Fibroblast of skin of left biceps (primary cell): ENCODE results near the gene DNAI2.
"Not testable (repeated sequence)": the region's sequence is repeated elsewhere in the genome, so short reads cannot be mapped to it uniquely, and the experiment has no call there.

Experiments used
- DNase-seq, 2 experiments: peaks; one replicate each; pipeline ENCODE4 v3.0.0-alpha.2; 2013; ENCODE audit warnings: low read depth in 2 of 2

The DNAI2 gene

DNA sequence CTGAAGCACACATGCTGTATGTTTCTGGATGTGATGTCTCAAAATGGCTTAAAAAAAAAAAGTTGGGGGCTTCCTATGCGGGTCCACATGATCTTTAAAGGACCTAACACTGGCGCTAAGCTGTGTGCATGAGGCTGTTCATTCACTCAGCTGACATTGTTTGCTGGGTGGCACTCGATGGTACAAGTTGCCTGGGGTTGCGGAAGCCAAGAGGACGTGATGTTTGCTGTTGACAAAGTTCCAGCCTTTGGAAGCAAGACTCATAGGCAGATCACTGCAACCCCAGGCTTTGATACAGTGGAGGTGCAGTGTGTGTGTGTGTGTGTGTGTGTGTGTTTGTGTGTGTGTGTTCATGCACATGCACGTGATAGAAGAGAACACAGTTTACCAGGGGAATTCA, 29.5 kb upstream of the DNAI2 start:
- DNase-seq, result no peak

DNA sequence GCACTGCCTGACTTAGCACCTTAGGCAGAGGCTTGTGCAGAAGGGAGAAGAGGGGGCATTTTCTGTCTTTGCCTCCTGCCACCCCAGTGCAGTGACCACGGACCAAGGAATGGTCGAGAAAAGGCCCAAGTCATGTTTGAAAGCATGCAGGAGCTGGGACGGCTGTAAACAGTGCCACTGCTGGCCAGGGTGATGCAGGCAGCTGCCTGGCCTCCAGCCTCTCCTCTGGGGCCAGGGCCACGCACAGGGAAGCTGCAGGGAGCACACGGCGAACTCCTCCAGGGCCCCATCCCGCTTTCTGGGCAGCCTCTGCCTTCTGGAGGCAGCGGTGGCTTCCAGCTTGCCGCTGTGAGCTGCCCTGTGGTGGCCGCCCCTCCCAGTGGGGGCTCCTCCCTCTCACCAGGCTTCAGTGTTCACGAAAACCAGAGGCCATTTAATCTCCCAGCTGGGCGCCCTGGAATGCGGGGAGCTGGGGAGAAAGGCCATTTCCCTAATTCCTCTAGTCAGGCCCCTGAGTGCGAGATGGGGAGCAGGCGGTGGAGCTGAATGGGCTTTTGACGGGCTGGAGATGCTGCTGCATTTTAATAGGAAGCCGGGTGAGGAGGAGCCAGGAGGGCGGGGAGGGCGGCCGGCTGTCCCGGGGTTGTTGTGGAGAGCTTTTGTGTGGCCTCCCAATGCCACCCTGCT, 28.7 kb upstream of the DNAI2 start:
- no peak for DNase-seq

DNA sequence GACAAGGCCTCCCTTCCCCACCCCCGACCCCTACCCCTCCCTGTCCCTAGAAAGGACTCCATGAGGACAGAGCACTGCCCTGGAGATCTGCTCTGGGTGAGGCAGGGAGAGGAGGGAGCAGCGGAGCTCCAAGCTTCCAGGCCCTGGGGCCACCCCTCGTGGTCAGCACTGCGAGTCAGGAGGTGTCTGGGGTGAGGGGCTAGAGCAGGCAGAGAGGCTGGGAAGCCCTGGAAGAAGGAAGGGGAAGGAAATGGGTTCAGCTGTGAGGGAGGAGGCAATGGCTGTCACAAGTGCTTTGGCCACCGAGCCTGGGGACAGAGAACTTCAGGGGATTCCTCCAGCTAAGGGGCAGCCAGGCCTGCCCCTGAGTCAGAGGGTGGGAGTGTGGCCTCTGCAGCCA, 28.2 kb upstream of the DNAI2 start:
- no peak for DNase-seq

DNA sequence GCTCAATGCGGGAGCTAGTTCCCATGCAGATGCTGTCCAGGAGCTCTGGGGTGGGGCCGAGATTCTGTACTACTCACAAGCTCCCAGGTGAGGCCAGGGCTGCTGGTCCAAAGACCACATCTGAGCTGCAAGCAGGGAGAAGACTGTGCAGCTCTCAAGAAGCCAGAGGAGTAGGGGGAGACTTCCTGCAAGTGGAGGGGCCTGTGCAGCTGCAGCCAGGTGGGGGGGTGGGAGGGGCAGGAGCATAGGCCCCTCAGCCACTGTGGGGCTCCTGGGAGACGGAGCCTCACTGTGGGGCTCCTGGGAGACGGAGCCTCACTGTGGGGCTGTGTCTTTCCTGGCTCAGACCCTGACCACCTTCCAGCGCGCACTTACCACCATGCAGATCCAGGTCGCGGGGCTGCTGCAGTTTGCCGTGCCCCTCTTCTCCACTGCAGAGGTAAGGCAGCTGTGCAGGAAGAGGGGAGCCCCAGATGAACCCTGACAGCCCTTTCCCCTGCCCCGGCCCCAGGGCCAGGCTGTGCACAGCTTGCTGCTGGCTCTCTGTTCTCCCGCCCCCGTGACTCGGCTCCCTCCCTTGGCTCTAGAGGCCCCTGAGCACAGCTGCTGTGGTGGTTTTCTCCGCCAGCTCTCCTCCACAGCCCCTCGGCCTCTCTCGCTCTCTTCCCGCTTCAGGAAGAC, 24.3 kb upstream of the DNAI2 start:
- no peak for DNase-seq

DNA sequence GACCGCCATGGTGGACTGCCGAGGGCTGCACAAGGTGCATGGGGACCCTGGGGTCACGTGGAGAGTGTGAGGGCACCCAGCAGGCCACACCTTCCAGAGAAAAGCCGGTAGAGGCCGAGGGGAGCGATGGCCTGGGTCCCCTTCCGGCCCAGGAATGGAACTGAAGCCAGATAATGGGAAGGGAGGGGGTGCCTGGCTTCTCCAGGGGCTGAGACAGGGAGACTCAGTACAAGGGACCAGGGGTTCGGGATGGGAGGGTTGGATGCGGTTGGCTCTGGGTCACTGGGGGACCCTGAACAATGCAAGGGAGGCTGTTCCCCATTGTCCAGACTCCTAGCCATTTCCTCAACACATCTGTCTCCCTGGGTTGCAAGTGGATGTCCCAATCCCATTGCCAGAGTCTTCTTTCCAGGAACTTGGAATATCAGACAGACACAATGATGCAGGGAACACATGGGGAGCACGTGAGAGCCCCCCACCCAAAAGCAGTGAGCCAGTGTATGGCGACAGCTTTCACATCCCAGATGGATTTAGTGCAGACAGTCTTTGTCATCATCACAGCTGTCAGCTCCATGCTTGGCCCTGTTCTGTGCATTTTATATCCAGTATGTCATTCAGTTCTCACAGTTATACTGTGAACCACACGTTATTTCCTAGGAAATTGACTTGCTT, 23.6 kb upstream of the DNAI2 start:
- DNase-seq, result no peak

DNA sequence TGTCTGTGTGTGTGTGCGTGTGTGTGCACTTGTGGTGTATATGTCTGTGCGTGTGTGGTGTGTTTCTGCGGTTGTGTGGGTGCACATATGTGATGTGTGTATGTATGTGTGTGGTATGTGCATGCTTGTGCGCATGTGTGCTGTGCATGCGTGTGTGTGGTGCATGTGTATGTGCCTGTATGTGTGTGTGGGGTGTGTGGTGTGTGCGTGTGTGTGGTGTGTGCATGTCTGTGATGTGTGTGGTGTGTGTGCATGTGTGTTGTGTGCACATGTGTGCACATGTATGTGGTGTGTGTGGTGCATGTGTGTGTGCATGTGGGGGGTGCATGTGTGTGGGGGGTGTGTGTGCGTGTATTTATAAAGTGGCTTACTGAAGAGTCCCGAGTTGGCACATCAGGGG, 23.0 kb upstream of the DNAI2 start:
- DNase-seq, result no peak

DNA sequence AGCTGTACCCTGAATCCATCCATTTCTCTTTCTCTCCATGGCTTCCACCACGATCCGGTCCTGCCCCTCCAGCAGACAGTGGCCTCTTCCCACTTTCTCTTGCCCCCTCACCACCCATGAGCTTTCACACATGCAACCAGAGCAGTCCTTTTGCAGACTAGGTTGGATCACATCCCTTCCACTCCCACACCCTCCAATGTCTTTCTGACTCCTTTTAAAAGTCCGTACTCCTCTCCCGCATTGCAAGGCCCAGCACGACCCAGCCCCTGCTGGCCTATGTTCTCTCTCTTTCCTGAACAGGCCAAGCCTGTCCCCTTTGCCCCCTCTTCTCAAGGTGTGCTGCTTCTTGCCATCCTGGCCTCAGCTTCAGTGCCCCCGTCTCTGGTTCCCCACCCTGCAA, 22.5 kb upstream of the DNAI2 start:
- DNase-seq, result no peak

DNA sequence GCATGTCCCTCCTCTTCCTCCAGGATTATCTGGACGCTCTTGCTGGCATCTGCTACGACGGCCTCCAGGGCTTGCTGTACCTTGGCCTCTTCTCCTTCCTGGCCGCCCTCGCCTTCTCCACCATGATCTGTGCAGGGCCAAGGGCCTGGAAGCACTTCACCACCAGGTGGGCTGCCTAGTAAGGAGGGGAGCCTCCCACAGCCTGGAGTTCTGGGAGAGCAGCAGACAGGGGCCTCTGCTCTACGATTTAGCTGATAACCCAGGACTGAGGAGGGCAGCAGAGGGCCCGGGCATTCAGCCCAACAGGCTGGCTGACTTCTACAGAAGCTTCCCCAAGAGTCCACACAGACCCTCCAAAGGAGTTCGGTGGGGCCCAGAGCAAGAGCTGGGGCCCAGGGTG, 21.8 kb upstream of the DNAI2 start:
- DNase-seq, result no peak

DNA sequence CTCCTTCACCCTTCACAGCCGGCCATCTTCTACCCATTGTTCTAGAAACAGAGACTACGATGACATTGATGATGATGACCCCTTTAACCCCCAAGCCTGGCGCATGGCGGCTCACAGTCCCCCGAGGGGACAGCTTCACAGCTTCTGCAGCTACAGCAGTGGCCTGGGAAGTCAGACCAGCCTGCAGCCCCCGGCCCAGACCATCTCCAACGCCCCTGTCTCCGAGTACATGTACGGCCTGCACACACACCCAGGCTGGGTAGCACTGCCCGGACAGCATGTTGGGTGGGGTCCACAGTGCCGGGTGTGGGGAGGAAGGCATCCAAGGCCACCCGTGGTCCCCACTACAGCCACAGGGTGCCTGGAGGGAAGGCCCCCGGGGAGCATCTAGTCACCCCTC, 21.0 kb upstream of the DNAI2 start:
- DNase-seq, result no peak

DNA sequence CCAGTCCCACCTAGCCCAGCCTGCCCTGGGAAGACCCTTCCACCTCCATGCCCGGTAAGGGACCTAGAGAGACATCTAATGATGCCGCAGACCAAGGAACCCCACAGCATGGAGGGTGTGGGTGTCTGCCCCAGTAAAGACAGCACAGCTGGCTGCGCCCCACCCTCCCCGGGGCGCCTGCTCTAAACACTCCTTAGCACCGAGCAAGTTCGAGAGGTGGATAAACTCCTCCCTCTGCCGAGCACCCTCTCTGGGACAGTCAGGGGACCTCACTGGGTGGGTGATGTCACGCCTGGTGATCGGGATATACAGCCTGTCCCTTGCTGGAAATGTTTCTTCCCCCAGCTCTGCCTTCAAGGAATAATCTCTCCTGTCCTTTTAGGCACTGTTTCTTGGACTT, 16.7 kb upstream of the DNAI2 start:
- no peak for DNase-seq

DNA sequence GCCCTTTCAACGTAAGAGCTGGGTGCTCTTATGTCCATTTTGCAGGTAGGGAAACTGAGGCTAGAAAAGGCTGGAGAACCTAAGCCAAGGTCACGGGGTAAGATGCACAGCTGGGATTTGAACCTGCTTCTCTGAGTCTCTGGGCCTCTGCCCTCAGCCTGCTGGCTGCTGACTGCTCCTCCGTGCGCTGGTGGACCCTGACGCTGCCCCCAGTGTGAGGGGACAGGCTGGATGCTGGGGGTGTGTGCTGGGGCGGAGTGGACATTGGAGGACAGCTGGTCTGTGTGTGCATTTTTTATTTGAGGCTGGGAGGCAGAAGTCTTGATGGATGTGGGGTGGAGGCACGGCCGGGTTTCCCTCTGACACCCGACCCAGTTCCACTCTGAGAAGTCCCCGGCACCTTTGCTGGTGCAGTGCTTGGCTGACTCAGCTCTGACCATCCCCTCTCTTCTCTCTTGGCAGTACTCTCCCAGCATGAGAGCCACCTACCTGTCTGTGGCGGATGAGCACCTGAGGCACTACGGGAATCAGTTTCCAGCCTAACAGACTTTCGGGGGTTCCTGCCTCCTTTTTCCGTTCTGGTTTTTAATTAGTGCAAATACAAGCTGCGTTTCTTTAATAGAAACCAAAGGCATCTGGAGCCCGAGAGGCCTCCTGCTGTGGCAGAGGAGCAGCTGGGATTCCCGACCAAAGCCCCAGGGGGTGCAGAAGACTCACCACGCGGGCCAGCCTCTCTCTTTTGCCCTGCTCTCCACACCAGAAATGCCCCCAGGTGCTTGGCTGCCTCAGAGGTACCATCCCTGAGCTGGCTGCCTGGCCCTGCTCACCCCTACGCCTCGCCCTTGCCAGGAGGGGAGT, 14.1 kb upstream of the DNAI2 start:
- no peak for DNase-seq

DNA sequence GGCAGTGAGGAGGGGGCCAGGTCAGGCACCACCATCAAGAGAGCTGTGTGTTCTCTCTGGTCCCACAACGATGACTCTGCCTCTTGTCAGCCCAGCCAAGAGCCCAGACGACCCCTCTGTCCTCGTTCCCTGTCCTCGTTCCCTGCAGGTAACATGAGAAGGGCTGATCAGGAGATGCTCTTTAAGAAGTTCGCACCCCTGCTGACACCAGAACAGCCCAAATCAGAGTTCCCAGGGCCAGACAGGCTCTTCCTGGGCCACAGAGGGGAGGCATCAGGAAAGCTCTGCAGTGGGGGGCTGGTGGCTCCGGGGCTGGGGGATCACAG, 13.5 kb upstream of the DNAI2 start:
- no peak for DNase-seq

DNA sequence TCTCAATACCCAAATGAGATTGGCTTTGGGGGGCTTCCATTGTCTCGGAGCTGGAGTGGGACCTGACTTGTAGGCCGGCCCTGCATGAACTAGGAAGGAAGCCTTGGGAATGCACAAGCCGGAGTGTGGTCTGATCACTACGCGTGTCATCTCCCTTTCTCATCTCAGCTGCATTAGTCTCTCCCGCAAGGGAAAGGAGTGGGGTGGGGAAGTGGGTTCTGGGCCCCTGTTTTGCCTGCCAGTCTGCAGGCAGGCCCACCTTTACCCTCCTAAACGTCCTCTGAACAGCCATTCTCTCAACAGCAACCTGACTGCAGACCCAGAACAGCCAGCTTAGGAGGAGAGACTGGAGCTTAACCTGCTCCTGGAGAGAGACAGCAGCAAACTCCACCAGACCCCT, 11.4 kb upstream of the DNAI2 start:
- DNase-seq, result no peak

DNA sequence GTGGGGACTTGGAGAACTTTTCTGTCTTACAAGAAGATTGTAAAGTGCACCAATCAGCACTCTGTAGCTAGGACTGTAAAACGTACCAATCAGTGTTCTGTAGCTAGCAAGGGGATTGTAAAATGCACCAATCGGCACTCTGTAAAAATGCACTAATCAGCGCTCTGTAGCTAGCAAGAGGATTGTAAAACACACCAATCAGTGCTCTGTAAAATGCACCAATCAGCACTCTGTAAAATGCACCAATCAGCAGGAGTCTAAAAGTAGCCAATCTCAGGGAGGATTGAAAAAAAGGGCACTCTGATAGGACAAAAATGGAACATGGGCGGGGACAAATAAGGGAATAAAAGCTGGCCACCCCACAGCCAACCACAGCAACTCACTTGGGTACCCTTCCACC, 7.0 kb upstream of the DNAI2 start:
- DNase-seq, result not testable (repeated sequence)

DNA sequence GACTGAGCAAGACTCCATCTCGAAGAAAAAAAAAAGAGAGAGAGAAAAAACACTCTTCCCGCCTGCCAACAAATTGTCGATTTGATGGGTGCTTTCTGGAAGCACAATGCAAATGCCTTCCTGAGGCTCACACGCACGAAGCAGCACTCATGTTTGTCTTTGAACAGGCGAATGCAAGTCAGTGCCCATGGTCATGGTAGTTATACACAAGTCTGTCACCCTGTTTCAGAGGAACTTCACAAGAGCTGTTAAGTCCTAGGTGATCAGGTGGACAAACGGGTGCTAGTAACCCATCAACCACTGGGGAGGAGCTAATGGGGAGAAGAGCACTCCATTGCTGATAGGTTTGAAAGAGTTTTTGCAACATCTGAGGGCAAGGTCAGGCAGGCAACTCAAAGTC, 6.5 kb upstream of the DNAI2 start:
- DNase-seq, result no peak

DNA sequence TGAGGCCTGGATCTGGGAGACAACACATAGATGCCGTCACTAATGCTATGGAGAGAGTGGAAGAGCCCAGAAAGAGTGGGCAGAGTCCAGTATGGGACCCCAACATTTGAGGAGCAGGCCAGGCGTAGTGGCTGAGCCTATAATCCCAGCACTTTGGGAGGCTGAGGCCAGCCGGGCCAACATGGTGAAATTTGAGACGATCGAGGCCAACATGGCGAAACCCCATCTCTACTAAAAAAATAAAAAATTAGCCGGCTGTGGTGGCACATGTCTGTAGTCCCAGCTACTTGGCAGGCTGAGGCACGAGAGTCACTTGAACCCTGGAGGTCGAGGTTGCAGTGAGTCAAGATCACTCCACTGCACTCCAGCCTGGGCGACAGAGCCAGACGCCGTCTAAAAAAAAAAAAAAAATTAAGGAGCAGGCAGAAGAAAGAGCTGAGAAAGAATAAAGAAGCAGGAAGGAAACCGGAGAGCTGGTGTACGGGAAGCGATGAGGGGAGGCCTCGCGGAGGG, 6.0 kb upstream of the DNAI2 start:
- DNase-seq, result no peak

DNA sequence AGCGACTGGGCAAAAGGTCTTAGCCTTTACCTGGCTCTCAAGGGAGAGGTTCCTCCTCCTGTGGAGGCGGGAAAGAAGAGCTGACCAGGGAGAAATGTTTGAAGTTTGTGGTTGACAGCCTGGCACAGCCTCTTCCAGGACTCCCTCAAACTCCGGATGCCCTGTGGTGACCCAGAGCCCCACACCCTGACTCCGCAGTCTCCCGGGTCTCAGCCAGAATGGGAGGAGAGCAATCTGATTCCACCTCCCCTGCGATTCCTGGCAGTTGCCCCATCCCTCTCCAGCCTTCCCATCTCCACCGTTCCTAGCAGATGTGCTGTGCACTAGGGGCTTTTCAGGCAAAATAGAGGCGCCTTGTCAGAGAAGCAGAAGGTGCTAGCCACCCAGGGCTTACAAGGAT, 5.5 kb upstream of the DNAI2 start:
- no peak for DNase-seq

DNA sequence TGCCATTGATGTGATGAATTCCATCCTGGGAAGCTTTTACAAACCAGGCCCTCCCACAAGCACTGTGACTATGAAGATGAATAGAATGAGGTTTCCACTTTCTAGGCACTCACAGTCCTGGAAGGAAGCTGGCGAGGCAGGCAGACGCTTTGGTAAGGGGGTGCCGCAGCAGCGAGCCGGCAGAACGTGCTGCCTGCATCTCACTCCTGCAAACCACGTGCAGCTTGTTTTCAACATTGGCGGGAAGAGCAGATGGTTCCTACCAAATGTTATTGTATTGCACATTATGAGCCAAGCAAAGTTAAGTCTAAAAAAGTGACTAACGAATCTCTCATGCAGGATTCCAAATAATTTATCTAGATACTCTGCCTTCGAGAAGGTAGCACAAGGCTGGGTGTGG, 3.7 kb upstream of the DNAI2 start:
- DNase-seq, result no peak

DNA sequence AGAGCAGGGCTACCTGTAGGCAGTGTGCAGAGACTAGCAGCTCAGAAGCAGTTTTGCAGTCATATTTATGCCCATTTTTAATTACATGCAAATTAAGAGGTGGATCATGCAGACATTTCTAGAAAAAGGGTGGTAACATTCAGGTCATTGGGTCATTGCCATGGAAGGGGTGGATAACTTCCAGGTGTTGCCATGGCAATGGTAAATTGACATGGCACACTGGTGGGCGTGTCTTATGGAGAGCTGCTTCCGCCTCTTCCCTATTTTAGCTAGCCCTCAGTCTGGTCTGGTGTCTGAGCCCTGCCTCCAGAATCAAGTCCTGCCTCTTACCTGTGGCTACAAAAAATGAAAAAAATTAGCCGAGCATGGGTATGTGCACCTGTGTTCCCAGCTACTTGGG, 2.8 kb upstream of the DNAI2 start:
- no peak for DNase-seq

DNA sequence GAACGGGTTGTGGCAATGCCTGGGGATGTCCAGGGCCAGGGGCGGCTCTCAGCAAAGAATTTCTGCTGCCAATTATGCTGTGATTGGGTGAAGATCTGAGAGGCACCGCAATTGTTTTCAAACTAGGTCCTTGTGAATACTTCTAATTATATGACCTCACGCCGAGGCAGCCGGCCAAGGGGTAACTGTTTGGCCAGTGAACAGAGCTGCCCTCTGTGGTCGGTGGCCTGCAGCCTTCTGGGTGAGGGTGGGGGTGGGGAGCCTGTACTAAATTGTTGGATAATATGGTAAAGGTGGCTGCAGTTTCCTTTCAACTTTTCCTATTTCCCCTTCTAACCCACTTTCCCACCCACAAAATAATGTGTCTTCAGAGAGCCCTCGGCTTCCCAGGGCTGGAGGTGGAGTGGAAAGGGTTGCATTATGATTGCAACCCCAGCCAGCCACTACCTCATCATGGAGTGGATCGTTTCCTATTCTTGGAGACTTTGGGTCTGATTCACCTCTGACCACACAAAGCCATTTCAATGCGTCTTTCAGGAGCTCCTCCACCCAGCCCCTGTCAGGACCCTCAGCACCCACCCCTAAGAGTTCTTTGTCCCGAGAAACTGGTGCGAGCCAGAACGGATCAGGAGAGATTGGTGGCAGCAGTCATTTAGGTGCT, 2.0 kb upstream of the DNAI2 start:
- DNase-seq, result no peak

DNA sequence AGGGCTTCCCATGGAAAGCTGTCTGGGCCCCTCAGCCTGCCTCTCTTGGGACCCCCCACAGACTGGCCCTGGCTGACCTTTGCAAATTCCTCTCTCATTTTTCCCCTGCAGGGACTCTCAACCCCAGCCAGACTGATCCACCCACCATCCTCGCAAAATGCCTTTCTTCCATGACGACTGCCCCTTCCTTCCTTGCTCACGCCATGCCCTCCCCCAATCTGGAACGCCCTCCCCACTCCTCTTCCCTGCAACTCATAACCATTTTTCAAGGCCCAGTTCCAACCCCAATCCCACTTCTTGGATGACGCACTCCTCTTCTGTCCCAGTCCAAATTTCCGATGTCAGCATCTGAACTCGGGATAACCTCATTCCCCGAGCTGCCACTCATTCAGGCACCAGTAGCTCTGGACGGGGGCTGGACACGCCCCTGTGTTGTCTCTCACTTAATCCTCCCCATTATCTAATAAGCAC, 1.3 kb upstream of the DNAI2 start:
- DNase-seq, result no peak
